Measurements from ENCODE around the gene HDAC2. TPM values are rescaled to one million over a fixed set of nuclear protein-coding genes. Genes with fewer than 3 reads are reported as not detected.

The HDAC2 gene
- total RNA-seq, 4 donors from 2014 or later, result 40.2 to 66.6 (median 60.7) TPM

GRCh38 chr6:113967777-113968176 lies 3.2 kb downstream of the HDAC2 start:
- TF ChIP-seq CTCF (IDR thresholded peaks at IDR 0.05), result no peak
- no peak for TF ChIP-seq POLR2A (IDR thresholded peaks at IDR 0.05)
- no peaks in the 10 kb centered on the region for H3K27me3 ChIP-seq
- no peaks in the 10 kb centered on the region for H3K36me3 ChIP-seq
- no peak for DNase-seq
- peaks cover 13 to 47% (median 17%) of the 10 kb centered on the region in 3 donors for H3K4me1 ChIP-seq
- WGBS, 2 donors, result 30 to 34% methylated on average over 3 of the region's 3 CpGs
- no peaks in the 10 kb centered on the region for H3K9me3 ChIP-seq
- H3K27ac ChIP-seq, result no peak overlapping the region
- intact Hi-C loops (cut with DNase I), result no loop called here
- H3K4me3 ChIP-seq, result no peak overlapping the region

GRCh38 chr6:113960795-113961194 lies 10.2 kb downstream of the HDAC2 start:
- WGBS, 2 donors, result 39 to 48% methylated on average over 2 of the region's 2 CpGs
- DNase-seq, result no peak
- H3K4me3 ChIP-seq, result no peak overlapping the region
- no peak overlapping the region for H3K27ac ChIP-seq
- H3K36me3 ChIP-seq, result peaks cover 0 to 33% (median 0%) of the 10 kb centered on the region in 3 donors
- H3K27me3 ChIP-seq, result no peaks in the 10 kb centered on the region
- TF ChIP-seq POLR2A (IDR thresholded peaks at IDR 0.05), result no peak
- TF ChIP-seq CTCF (IDR thresholded peaks at IDR 0.05), result no peak
- H3K9me3 ChIP-seq, result no peaks in the 10 kb centered on the region
- intact Hi-C loops (cut with DNase I), result no loop called here
- peaks cover 0 to 21% (median 5%) of the 10 kb centered on the region in 3 donors for H3K4me1 ChIP-seq

GRCh38 chr6:113959235-113959634 lies 11.7 kb downstream of the HDAC2 start:
- TF ChIP-seq POLR2A (IDR thresholded peaks at IDR 0.05) (no peak), CTCF (IDR thresholded peaks at IDR 0.05) (no peak)
- intact Hi-C loops (cut with DNase I), result no loop called here
- Histone ChIP-seq H3K4me3 (no peak overlapping the region), H3K9me3 (no peaks in the 10 kb centered on the region), H3K27ac (no peak overlapping the region), H3K27me3 (no peaks in the 10 kb centered on the region), H3K36me3 (peaks cover 0 to 49% (median 0%) of the 10 kb centered on the region in 3 donors), H3K4me1 (peaks cover 0 to 20% (median 5%) of the 10 kb centered on the region in 3 donors)
- DNase-seq, result no peak
- 70 to 78% methylated on average over 1 of the region's 1 CpG for WGBS, 2 donors

GRCh38 chr6:113954653-113955052 lies 16.3 kb downstream of the HDAC2 start:
- WGBS, 2 donors, result 94 to 95% methylated on average over 1 of the region's 1 CpG
- peaks cover 0 to 89% (median 0%) of the 10 kb centered on the region in 3 donors for H3K36me3 ChIP-seq
- intact Hi-C loops (cut with DNase I), result no loop called here
- TF ChIP-seq POLR2A (IDR thresholded peaks at IDR 0.05) (no peak), CTCF (IDR thresholded peaks at IDR 0.05) (no peak)
- H3K4me1 ChIP-seq, result no peaks in the 10 kb centered on the region
- H3K9me3 ChIP-seq, result no peaks in the 10 kb centered on the region
- H3K27me3 ChIP-seq, result no peaks in the 10 kb centered on the region
- DNase-seq, result no peak
- no peak overlapping the region for H3K4me3 ChIP-seq
- H3K27ac ChIP-seq, result no peak overlapping the region

- H3K27ac ChIP-seq, result no peak overlapping the region
- TF ChIP-seq POLR2A (IDR thresholded peaks at IDR 0.05) (no peak), CTCF (IDR thresholded peaks at IDR 0.05) (no peak)
- peaks cover 0 to 91% (median 0%) of the 10 kb centered on the region in 3 donors for H3K36me3 ChIP-seq
- H3K27me3 ChIP-seq, result no peaks in the 10 kb centered on the region
- no peak for DNase-seq
- no peaks in the 10 kb centered on the region for H3K9me3 ChIP-seq
- no peak overlapping the region for H3K4me3 ChIP-seq
- intact Hi-C loops (cut with DNase I), result no loop called here
- no peaks in the 10 kb centered on the region for H3K4me1 ChIP-seq
Observed at GRCh38 chr6:113953346-113953745, 17.6 kb downstream of the HDAC2 start.

All from esophagus squamous epithelium (tissue), 5 donors.